HepG2 (cell line): Measurements from ENCODE around the gene VWCE. TPM values are rescaled to one million over a fixed set of nuclear protein-coding genes. Genes with fewer than 3 reads are reported as not detected.

Experiments used
- ATAC-seq: fragments of 200-7000 bp; cut with Tn5 transposase; 3 replicates; pipeline ENCODE4 v1.9.1; 2020; ENCODE audit warnings: mild to moderate bottlenecking, moderate library complexity
- BruUV-seq: library from RNA; stranded (reverse); fragments of 400-500 nt; replicated peaks from 2 replicates; lab custom pipeline; 2021; lab: Mats Ljungman, UMichigan
- CTCF ChIA-PET: fragments of 300-600 bp; formaldehyde crosslinking; extraction: SDS; loops from one replicate; lab custom pipeline; 2021; ENCODE audit warnings: low total read pairs, inconsistent platforms, low intra/inter-chr PET ratio; lab: Yijun Ruan, JAX
- POLR2A ChIA-PET: fragments of 350-600 bp; sonication (Branson Sonifier 250); formaldehyde crosslinking; loops from one replicate; lab custom pipeline; 2020; ENCODE audit warnings: antibody characterized with exemption, inconsistent platforms; lab: Yijun Ruan, JAX
- DNase-seq: peaks from one replicate; pipeline ENCODE4 v3.0.0-alpha.2; 2015; ENCODE audit warnings: low spot score
- FAIRE-seq: peaks from 3 replicates; lab custom pipeline; 2011; peaks lifted over from hg19 to GRCh38; lab: Jason Lieb, UNC
- H2AFZ ChIP-seq: one replicate; pipeline ENCODE4 v1.6.1; 2011; ENCODE audit warnings: low read length, inconsistent platforms
- H3K27ac ChIP-seq: fragments of 300-600 bp; 3 replicates; pipeline ENCODE4 v1.8.0; 2011; ENCODE audit warnings: mixed run types, mild to moderate bottlenecking, mixed read lengths, low read length, inconsistent platforms; ENCODE audit not compliant: insufficient read depth; ENCODE audit errors: extremely low read length
- H3K27me3 ChIP-seq, 2 experiments: fragments of 200-600 bp in 1 of 2; 2 replicates in 1 of 2; 3 replicates in 1 of 2; pipeline versions ENCODE4 v1.6.0 to v1.8.0; 2011; ENCODE audit warnings: low read length in 2 of 2, mild to moderate bottlenecking in 2 of 2, moderate library complexity in 2 of 2, inconsistent platforms in 1 of 2; ENCODE audit not compliant: insufficient read depth in 2 of 2, control insufficient read depth in 1 of 2
- H3K36me3 ChIP-seq, 2 experiments: fragments of 200-600 bp in 1 of 2; replicated peaks in 1 of 2; 2 replicates in 1 of 2; 3 replicates in 1 of 2; pipeline versions ENCODE4 v1.5.1 to v1.8.0; 2011; ENCODE audit warnings: low read length in 2 of 2, inconsistent platforms in 1 of 2; ENCODE audit not compliant: insufficient read depth in 2 of 2, control insufficient read depth in 1 of 2
- H3K4me1 ChIP-seq: 2 replicates; pipeline ENCODE4 v1.5.1; 2012; ENCODE audit warnings: low read length, inconsistent platforms; ENCODE audit not compliant: insufficient read depth
- H3K4me2 ChIP-seq: 2 replicates; pipeline ENCODE4 v1.6.0; 2011; ENCODE audit warnings: low read depth, low read length, inconsistent platforms
- H3K4me3 ChIP-seq, 3 experiments: fragments of 200-600 bp in 1 of 3; sonication (generic), shearing (Covaris generic) in 1 of 3; replicated peaks in 1 of 3; 2 replicates each; pipeline ENCODE4 v1.5.1; 2011 to 2016; ENCODE audit warnings: low read length in 3 of 3, inconsistent platforms in 2 of 3, low read depth in 2 of 3, mild to moderate bottlenecking in 2 of 3, control low read depth in 1 of 3, mixed read lengths in 1 of 3; ENCODE audit not compliant: insufficient read depth in 1 of 3
- H3K79me2 ChIP-seq: one replicate; pipeline ENCODE4 v1.6.1; 2011; ENCODE audit warnings: low read length, inconsistent platforms; ENCODE audit not compliant: insufficient read depth
- H3K9ac ChIP-seq: 2 replicates; pipeline ENCODE4 v1.6.0; 2011; ENCODE audit warnings: mild to moderate bottlenecking, low read depth, low read length, inconsistent platforms; ENCODE audit not compliant: insufficient read depth
- H3K9me3 ChIP-seq: 2 replicates; pipeline ENCODE4 v1.5.1; 2012; ENCODE audit warnings: mild to moderate bottlenecking, low read length
- H4K20me1 ChIP-seq: 2 replicates; pipeline ENCODE4 v1.6.0; 2011; ENCODE audit warnings: inconsistent platforms, mild to moderate bottlenecking, low read length, moderate library complexity; ENCODE audit not compliant: insufficient read depth
- EP300 ChIP-seq, 3 experiments: sonication (generic) in 1 of 3; formaldehyde crosslinking in 1 of 3; IDR thresholded peaks; 2 replicates each; pipeline versions ENCODE4 v1.5.1 to v1.6.1; 2011 to 2020; ENCODE audit warnings: low read depth in 2 of 3, low read length in 2 of 3, borderline replicate concordance in 1 of 3, improper control_type of control experiment in 1 of 3, mild to moderate bottlenecking in 1 of 3, missing genetic modification reagents in 1 of 3, moderate library complexity in 1 of 3
- REL ChIP-seq: sonication (generic); formaldehyde crosslinking; conservative IDR thresholded peaks from 2 replicates; pipeline ENCODE4 v1.8.0; 2022; ENCODE audit warnings: mild to moderate bottlenecking, missing genetic modification reagents, moderate library complexity
- SOX6 ChIP-seq, 2 experiments: fragments of 450-650 bp in 1 of 2; sonication (generic) in 1 of 2; formaldehyde crosslinking in 1 of 2; IDR thresholded peaks; 2 replicates each; pipeline versions ENCODE4 v1.4.0 to v1.6.1; 2017 to 2020; ENCODE audit warnings: antibody characterized with exemption in 1 of 2, mild to moderate bottlenecking in 1 of 2, missing genetic modification reagents in 1 of 2
- ZMAT3 ChIP-seq: sonication (generic); formaldehyde crosslinking; conservative IDR thresholded peaks from 2 replicates; pipeline ENCODE4 v1.7.0; 2021; ENCODE audit warnings: missing genetic modification reagents
- ZNF737 ChIP-seq: sonication (generic); formaldehyde crosslinking; IDR thresholded peaks from 2 replicates; pipeline ENCODE4 v1.5.0; 2020; ENCODE audit warnings: missing genetic modification reagents, mild to moderate bottlenecking, borderline replicate concordance
- WGBS: methylation state at CpG from one replicate; pipeline ENCODE4 v1.1.6; 2017; ENCODE audit warnings: low lambda C conversion rate; 5-methylcytosine and 5-hydroxymethylcytosine counted together
- in situ Hi-C: cut with HindIII; loops from 2 replicates; pipeline ENCODE4 v1.10.0; 2017; ENCODE audit warnings: low pct_unique_long_range_greater_than_20kb; ENCODE audit not compliant: extremely low pct_ligation_motif_present
- intact Hi-C: fragments of 100-400 bp; cut with micrococcal nuclease; formaldehyde crosslinking; loops from one replicate; pipeline ENCODE4 v1.10.0; 2022; ENCODE audit not compliant: unreplicated experiment
- polyA plus RNA-seq, 8 experiments: library from polyadenylated mRNA; depleted of rRNA in 3 of 8; stranded (reverse) in 7 of 8; unstranded in 1 of 8; fragments of >200 nt; fragmentation: Illumina TruSeq in 4 of 8; extraction: Trizol in 4 of 8; gene quantifications; 2 replicates each; pipeline versions ENCODE4 v1.2.1 to v1.2.3, GENCODE V29; 2011 to 2016; ENCODE audit warnings: low read depth in 4 of 8, missing spikeins in 1 of 8, mixed read lengths in 1 of 8; ENCODE audit not compliant: insufficient read depth in 1 of 8
- total RNA-seq, 5 experiments: library from RNA; depleted of rRNA; stranded (reverse); fragments of >200 nt; fragmentation: Illumina TruSeq; extraction: Trizol; gene quantifications; 2 replicates each; pipeline ENCODE4 v1.2.3, GENCODE V29; 2016; ENCODE audit warnings: low read depth in 1 of 5
- TF ChIP-seq, protein P1 (sequence below): sonication (generic); formaldehyde crosslinking; IDR thresholded peaks from 2 replicates; pipeline ENCODE4 v1.4.0; 2020; ENCODE audit warnings: missing genetic modification reagents, borderline replicate concordance
- TF ChIP-seq, protein P2 (sequence below): sonication (generic); formaldehyde crosslinking; IDR thresholded peaks from 2 replicates; pipeline ENCODE4 v1.4.0; 2020; ENCODE audit warnings: missing genetic modification reagents
- TF ChIP-seq, protein P3 (sequence below): sonication (generic); formaldehyde crosslinking; IDR thresholded peaks from 2 replicates; pipeline ENCODE4 v1.9.0; 2021; ENCODE audit warnings: missing genetic modification reagents, borderline replicate concordance
- TF ChIP-seq, protein P4 (sequence below): sonication (generic); formaldehyde crosslinking; conservative IDR thresholded peaks from 2 replicates; pipeline ENCODE4 v1.4.0; 2020; ENCODE audit warnings: missing genetic modification reagents

Gene VWCE
- total and polyA plus RNA-seq, 2 of the 13 experiments (the other 11 are each of a cell fraction or from before 2014, with no cell fraction given): 27.6 to 58.3 TPM

DNA sequence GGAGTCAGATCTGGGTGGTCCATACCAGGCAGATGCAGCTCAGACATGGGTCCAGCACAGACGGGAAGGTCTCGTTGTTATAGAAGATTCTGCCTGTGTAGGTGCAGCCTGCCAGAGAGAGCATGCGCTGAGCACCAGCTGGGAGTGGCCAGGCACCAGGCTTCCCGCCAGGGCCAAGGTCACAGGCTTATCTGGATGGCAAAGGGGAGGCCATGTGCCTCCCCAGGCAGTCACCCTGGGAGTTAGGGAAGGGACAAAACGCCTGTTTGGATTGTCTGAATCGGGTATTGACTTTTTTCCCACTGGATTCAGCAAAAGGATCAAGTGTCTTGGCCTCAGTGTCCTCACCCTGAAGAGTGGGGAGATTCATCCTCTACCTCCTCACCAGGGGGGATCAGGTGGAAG, 27.7 kb downstream of the VWCE start (continued):
- TF ChIP-seq ZMAT3: no peak; the same call in none of the 2 replicates
- TF ChIP-seq, protein P1, sequence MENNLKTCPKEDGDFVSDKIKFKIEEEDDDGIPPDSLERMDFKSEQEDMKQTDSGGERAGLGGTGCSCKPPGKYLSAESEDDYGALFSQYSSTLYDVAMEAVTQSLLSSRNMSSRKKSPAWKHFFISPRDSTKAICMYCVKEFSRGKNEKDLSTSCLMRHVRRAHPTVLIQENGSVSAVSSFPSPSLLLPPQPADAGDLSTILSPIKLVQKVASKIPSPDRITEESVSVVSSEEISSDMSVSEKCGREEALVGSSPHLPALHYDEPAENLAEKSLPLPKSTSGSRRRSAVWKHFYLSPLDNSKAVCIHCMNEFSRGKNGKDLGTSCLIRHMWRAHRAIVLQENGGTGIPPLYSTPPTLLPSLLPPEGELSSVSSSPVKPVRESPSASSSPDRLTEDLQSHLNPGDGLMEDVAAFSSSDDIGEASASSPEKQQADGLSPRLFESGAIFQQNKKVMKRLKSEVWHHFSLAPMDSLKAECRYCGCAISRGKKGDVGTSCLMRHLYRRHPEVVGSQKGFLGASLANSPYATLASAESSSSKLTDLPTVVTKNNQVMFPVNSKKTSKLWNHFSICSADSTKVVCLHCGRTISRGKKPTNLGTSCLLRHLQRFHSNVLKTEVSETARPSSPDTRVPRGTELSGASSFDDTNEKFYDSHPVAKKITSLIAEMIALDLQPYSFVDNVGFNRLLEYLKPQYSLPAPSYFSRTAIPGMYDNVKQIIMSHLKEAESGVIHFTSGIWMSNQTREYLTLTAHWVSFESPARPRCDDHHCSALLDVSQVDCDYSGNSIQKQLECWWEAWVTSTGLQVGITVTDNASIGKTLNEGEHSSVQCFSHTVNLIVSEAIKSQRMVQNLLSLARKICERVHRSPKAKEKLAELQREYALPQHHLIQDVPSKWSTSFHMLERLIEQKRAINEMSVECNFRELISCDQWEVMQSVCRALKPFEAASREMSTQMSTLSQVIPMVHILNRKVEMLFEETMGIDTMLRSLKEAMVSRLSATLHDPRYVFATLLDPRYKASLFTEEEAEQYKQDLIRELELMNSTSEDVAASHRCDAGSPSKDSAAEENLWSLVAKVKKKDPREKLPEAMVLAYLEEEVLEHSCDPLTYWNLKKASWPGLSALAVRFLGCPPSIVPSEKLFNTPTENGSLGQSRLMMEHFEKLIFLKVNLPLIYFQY (CRISPR knock-in tag): peak; percentile 31; the same call in 1 of the 2 replicates

DNA sequence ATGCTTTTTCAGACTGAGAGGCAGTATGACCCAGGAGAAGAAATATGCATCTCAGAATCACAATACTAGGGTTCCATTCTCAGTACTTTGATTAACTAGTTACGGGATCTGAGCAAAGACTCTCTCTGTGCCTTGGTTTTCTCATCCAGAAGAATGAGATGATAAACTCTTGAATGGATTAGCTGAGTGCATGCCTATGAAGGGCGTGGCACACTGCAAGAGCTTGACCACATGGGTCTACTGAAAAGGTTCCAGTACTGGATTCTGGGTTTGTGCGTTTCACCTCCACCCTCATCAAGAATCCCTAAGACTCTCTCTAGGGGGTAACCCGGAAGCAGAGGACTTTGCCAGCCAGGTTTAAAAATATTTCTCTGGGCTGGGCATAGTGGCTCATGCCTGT, 28.5 kb downstream of the VWCE start:
- no peak overlapping the region for H3K4me2 ChIP-seq
- 96% methylated on average over 4 of the region's 4 CpGs for WGBS
- H3K36me3 ChIP-seq: peaks cover 6 to 38% of the 10 kb centered on the region in 2 experiments
- no TSS peak for BruUV-seq
- POLR2A ChIA-PET: interaction anchor here (0.8 to 1.3 kb wide), 3 partner anchors 27 to 95 kb away, joined by 3 to 5 read pairs (median 3); partner anchors contain the start of genes CYB561A3 and TMEM138
- no peaks in the 10 kb centered on the region for H3K9me3 ChIP-seq
- H3K9ac ChIP-seq: no peak overlapping the region
- in situ Hi-C loops: no loop called here
- H3K79me2 ChIP-seq: no peaks in the 10 kb centered on the region
- no peaks in the 10 kb centered on the region for H4K20me1 ChIP-seq
- DNase-seq (no peak), ATAC-seq (no peak), FAIRE-seq (no peak)
- H2AFZ ChIP-seq: no peak overlapping the region
- no peaks in the 10 kb centered on the region for H3K27me3 ChIP-seq
- peak overlapping the region; percentile 77 for H3K27ac ChIP-seq
- CTCF ChIA-PET: no interaction called here
- peaks cover 68% of the 10 kb centered on the region for H3K4me1 ChIP-seq
- no peak overlapping the region for H3K4me3 ChIP-seq
- intact Hi-C loops: no loop called here
- TF ChIP-seq SOX6 (IDR thresholded peaks at IDR 0.05): no peak
- TF ChIP-seq SOX6 (CRISPR knock-in tag; IDR thresholded peaks at IDR 0.05): no peak
- TF ChIP-seq ZNF737 (CRISPR knock-in tag): no peak
- TF ChIP-seq, protein P2, sequence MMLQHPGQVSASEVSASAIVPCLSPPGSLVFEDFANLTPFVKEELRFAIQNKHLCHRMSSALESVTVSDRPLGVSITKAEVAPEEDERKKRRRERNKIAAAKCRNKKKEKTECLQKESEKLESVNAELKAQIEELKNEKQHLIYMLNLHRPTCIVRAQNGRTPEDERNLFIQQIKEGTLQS (CRISPR knock-in tag): no peak
- TF ChIP-seq EP300 (IDR thresholded peaks at IDR 0.05; ENCODE audit: low read depth in 2 of 2, low read length in 2 of 2): no peak
- no peak for TF ChIP-seq EP300 (CRISPR knock-in tag; IDR thresholded peaks at IDR 0.05; ENCODE audit: borderline replicate concordance)
- TF ChIP-seq REL (CRISPR knock-in tag): no peak
- TF ChIP-seq, protein P3, sequence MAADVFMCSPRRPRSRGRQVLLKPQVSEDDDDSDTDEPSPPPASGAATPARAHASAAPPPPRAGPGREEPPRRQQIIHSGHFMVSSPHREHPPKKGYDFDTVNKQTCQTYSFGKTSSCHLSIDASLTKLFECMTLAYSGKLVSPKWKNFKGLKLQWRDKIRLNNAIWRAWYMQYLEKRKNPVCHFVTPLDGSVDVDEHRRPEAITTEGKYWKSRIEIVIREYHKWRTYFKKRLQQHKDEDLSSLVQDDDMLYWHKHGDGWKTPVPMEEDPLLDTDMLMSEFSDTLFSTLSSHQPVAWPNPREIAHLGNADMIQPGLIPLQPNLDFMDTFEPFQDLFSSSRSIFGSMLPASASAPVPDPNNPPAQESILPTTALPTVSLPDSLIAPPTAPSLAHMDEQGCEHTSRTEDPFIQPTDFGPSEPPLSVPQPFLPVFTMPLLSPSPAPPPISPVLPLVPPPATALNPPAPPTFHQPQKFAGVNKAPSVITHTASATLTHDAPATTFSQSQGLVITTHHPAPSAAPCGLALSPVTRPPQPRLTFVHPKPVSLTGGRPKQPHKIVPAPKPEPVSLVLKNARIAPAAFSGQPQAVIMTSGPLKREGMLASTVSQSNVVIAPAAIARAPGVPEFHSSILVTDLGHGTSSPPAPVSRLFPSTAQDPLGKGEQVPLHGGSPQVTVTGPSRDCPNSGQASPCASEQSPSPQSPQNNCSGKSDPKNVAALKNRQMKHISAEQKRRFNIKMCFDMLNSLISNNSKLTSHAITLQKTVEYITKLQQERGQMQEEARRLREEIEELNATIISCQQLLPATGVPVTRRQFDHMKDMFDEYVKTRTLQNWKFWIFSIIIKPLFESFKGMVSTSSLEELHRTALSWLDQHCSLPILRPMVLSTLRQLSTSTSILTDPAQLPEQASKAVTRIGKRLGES: no peak
- TF ChIP-seq, protein P4, sequence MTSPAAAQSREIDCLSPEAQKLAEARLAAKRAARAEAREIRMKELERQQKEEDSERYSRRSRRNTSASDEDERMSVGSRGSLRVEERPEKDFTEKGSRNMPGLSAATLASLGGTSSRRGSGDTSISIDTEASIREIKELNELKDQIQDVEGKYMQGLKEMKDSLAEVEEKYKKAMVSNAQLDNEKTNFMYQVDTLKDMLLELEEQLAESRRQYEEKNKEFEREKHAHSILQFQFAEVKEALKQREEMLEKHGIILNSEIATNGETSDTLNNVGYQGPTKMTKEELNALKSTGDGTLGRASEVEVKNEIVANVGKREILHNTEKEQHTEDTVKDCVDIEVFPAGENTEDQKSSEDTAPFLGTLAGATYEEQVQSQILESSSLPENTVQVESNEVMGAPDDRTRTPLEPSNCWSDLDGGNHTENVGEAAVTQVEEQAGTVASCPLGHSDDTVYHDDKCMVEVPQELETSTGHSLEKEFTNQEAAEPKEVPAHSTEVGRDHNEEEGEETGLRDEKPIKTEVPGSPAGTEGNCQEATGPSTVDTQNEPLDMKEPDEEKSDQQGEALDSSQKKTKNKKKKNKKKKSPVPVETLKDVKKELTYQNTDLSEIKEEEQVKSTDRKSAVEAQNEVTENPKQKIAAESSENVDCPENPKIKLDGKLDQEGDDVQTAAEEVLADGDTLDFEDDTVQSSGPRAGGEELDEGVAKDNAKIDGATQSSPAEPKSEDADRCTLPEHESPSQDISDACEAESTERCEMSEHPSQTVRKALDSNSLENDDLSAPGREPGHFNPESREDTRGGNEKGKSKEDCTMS (CRISPR knock-in tag): no peak
